A673 (cell line): Measurements from ENCODE around the gene KIF23. TPM values are rescaled to one million over a fixed set of nuclear protein-coding genes. Genes with fewer than 3 reads are reported as not detected.
A peak's percentile ranks its signal among the peaks of the same experiment; 100 is the strongest.

Experiments
- BruUV-seq: library from RNA; stranded (reverse); fragments of 400-500 nt; replicated peaks from 2 replicates; lab custom pipeline; 2021; lab: Mats Ljungman, UMichigan
- CTCF ChIA-PET: fragments of 300-600 bp; sonication (Branson Sonifier 250); formaldehyde crosslinking; loops from one replicate; lab custom pipeline; 2022; ENCODE audit warnings: antibody characterized with exemption; lab: Charles Lee
- POLR2A ChIA-PET: fragments of 300-600 bp; sonication (Branson Sonifier 250); formaldehyde crosslinking; loops from one replicate; lab custom pipeline; 2022; ENCODE audit warnings: antibody characterized with exemption; ENCODE audit not compliant: low non-redundant PET; lab: Charles Lee
- DNase-seq: peaks from one replicate; pipeline ENCODE4 v3.0.0-alpha.2; 2015; ENCODE audit warnings: low spot score
- H3K27ac ChIP-seq: fragments of 200-600 bp; sonication (generic); 2 replicates; pipeline ENCODE4 v1.5.1; 2016; ENCODE audit warnings: mixed run types, low read depth, mild to moderate bottlenecking, mixed read lengths, antibody characterized with exemption, low read length; ENCODE audit not compliant: poor library complexity, severe bottlenecking
- H3K27me3 ChIP-seq: fragments of 200-600 bp; sonication (generic); replicated peaks from 2 replicates; pipeline ENCODE4 v1.6.1; 2017; ENCODE audit warnings: mixed run types, low read depth, mild to moderate bottlenecking, mixed read lengths, antibody characterized with exemption, low read length; ENCODE audit not compliant: insufficient read depth, poor library complexity
- H3K36me3 ChIP-seq: fragments of 200-600 bp; sonication (generic); 2 replicates; pipeline ENCODE4 v1.6.1; 2016; ENCODE audit warnings: mixed run types, mild to moderate bottlenecking, mixed read lengths, antibody characterized with exemption, low read length; ENCODE audit not compliant: insufficient read depth, poor library complexity, severe bottlenecking
- H3K4me1 ChIP-seq: fragments of 200-600 bp; sonication (generic); 2 replicates; pipeline ENCODE4 v1.6.1; 2017; ENCODE audit warnings: mixed run types, mild to moderate bottlenecking, mixed read lengths, antibody characterized with exemption, low read length; ENCODE audit not compliant: insufficient read depth, poor library complexity, severe bottlenecking
- H3K4me3 ChIP-seq: fragments of 200-600 bp; sonication (generic); 2 replicates; pipeline ENCODE4 v1.5.1; 2016; ENCODE audit warnings: low read depth, mixed run types, mild to moderate bottlenecking, mixed read lengths, low read length; ENCODE audit not compliant: poor library complexity, severe bottlenecking
- H3K9me3 ChIP-seq: fragments of 200-600 bp; sonication (generic); 2 replicates; pipeline ENCODE4 v1.6.1; 2016; ENCODE audit warnings: mixed run types, low read depth, mild to moderate bottlenecking, mixed read lengths, antibody characterized with exemption, low read length; ENCODE audit not compliant: poor library complexity, severe bottlenecking
- CTCF ChIP-seq: fragments of 300-800, 200-600 bp; sonication (generic); conservative IDR thresholded peaks from 2 replicates; pipeline ENCODE4 v1.5.1; 2017; ENCODE audit warnings: low read depth, mild to moderate bottlenecking, antibody characterized with exemption, low read length, moderate library complexity, mixed read lengths
- EZH2 ChIP-seq: fragments of 200-600 bp; sonication (generic); IDR thresholded peaks from 2 replicates; pipeline ENCODE4 v1.6.1; 2017; ENCODE audit warnings: borderline replicate concordance, low read depth, mild to moderate bottlenecking, mixed read lengths, antibody characterized with exemption, low read length; ENCODE audit not compliant: poor library complexity, severe bottlenecking
- intact Hi-C: fragments of 100-400 bp; cut with micrococcal nuclease; formaldehyde crosslinking; loops from one replicate; pipeline ENCODE4 v1.10.0; 2022; ENCODE audit not compliant: unreplicated experiment
- total RNA-seq: library from RNA; stranded (reverse); gene quantifications from 2 replicates; pipeline ENCODE4 v1.2.3, GENCODE V29; 2021

Gene KIF23
- total RNA-seq, 1 experiment from 2014 or later = 124 TPM

- Histone ChIP-seq H3K27me3 (no peaks in the 10 kb centered on the region), H3K36me3 (no peaks in the 10 kb centered on the region), H3K9me3 (no peaks in the 10 kb centered on the region), H3K4me1 (peaks cover 3% of the 10 kb centered on the region), H3K4me3 (peak overlapping the region; percentile 43), H3K27ac (peak overlapping the region; percentile 75)
- TF ChIP-seq EZH2 = no peak
- no peak for TF ChIP-seq CTCF
- ChIA-PET CTCF (interaction anchor here (0.6 to 1.2 kb wide), 5 partner anchors 15 to 1011 kb away, joined by 3 read pairs; no protein-coding TSS in a partner anchor), POLR2A (no interaction called here)
- no peak for DNase-seq
- intact Hi-C loops = no loop called here
- TSS peak; percentile 50 for BruUV-seq
These were observed 49.1 kb downstream of the KIF23 start for GRCh38 chr15:69463182-69463756.

GRCh38 chr15:69465253-69465652 lies 51.1 kb downstream of the KIF23 start:
- intact Hi-C loops = loop anchor here (5.0 kb wide), 1 partner anchor 408 kb away; no protein-coding TSS in a partner anchor
- peaks cover 3% of the 10 kb centered on the region for H3K4me1 ChIP-seq
- CTCF ChIA-PET = no interaction called here
- BruUV-seq = no TSS peak
- H3K4me3 ChIP-seq = no peak overlapping the region
- H3K27ac ChIP-seq = no peak overlapping the region
- no peaks in the 10 kb centered on the region for H3K9me3 ChIP-seq
- POLR2A ChIA-PET = no interaction called here
- no peaks in the 10 kb centered on the region for H3K36me3 ChIP-seq
- DNase-seq = no peak
- TF ChIP-seq CTCF (no peak), EZH2 (no peak)
- no peaks in the 10 kb centered on the region for H3K27me3 ChIP-seq

GRCh38 chr15:69466733-69467132 lies 52.6 kb downstream of the KIF23 start:
- intact Hi-C loops = loop anchor here (5.0 kb wide), 1 partner anchor 409 kb away; no protein-coding TSS in a partner anchor
- H3K4me1 ChIP-seq = peaks cover 3% of the 10 kb centered on the region
- TF ChIP-seq CTCF (no peak), EZH2 (no peak)
- POLR2A ChIA-PET = no interaction called here
- DNase-seq = no peak
- no peaks in the 10 kb centered on the region for H3K27me3 ChIP-seq
- no peak overlapping the region for H3K4me3 ChIP-seq
- CTCF ChIA-PET = interaction anchor here (1.7 kb wide), 1 partner anchor 12 kb away, joined by 3 read pairs; no protein-coding TSS in a partner anchor
- no TSS peak for BruUV-seq
- no peaks in the 10 kb centered on the region for H3K36me3 ChIP-seq
- H3K27ac ChIP-seq = no peak overlapping the region
- no peaks in the 10 kb centered on the region for H3K9me3 ChIP-seq
